ENCODE results near the gene CHST3.

DNA sequence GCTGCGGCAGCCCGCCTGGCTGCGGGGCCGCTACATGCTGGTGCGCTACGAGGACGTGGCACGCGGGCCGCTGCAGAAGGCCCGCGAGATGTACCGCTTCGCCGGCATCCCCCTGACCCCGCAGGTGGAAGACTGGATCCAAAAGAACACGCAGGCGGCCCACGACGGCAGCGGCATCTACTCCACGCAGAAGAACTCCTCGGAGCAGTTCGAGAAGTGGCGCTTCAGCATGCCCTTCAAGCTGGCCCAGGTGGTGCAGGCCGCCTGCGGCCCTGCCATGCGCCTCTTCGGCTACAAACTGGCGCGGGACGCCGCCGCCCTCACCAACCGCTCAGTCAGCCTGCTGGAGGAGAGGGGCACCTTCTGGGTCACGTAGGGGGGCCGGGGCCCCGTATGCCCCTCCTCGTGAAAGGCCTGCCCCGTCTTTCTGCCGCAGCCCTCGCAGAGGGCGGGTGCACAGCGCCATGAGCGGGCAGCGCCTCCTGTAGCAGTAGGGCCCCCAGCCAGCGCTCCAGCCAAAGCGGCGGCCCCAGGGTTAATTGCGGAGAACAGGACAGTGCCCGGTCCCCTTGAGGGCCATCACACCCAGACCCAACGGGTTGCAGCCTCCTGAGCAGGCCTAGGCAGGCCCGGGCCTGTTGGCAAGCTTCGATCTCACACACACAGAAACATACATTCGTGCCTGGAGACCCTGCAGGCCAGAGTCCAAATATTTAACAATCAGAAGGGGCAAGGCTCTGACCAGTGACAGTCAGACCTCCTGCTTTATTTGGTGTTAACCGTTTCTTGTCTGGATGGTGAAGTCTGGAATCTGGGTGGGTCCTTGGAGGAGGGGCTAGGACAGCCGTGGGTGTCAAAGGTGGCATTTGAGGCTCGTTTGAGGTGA, 44.1 kb downstream of the CHST3 start:
- TF ChIP-seq, protein P1, sequence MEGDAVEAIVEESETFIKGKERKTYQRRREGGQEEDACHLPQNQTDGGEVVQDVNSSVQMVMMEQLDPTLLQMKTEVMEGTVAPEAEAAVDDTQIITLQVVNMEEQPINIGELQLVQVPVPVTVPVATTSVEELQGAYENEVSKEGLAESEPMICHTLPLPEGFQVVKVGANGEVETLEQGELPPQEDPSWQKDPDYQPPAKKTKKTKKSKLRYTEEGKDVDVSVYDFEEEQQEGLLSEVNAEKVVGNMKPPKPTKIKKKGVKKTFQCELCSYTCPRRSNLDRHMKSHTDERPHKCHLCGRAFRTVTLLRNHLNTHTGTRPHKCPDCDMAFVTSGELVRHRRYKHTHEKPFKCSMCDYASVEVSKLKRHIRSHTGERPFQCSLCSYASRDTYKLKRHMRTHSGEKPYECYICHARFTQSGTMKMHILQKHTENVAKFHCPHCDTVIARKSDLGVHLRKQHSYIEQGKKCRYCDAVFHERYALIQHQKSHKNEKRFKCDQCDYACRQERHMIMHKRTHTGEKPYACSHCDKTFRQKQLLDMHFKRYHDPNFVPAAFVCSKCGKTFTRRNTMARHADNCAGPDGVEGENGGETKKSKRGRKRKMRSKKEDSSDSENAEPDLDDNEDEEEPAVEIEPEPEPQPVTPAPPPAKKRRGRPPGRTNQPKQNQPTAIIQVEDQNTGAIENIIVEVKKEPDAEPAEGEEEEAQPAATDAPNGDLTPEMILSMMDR (IDR thresholded peaks at IDR 0.05) = no peak
- TF ChIP-seq POLR2A (IDR thresholded peaks at IDR 0.05) = no peak
